GM12878 (cell line): Measurements from ENCODE around the gene CELSR3.

ENCODE experiments used
- DPF2 ChIP-seq: fragments of 450-650 bp; IDR thresholded peaks from 2 replicates; pipeline ENCODE4 v1.6.1; 2017; ENCODE audit warnings: mild to moderate bottlenecking
- TF ChIP-seq, protein P1 (sequence below), 3 experiments: IDR thresholded peaks in 2 of 3; conservative IDR thresholded peaks in 1 of 3; 2 replicates each; pipeline ENCODE4 v1.5.1; 2011; ENCODE audit warnings: low read depth in 3 of 3, low read length in 3 of 3, mild to moderate bottlenecking in 3 of 3, control low read depth in 2 of 3, moderate library complexity in 2 of 3, inconsistent platforms in 1 of 3, mixed read lengths in 1 of 3; ENCODE audit not compliant: control insufficient read depth in 2 of 3, insufficient read depth in 1 of 3; ENCODE audit errors: extremely low read depth in 1 of 3

DNA sequence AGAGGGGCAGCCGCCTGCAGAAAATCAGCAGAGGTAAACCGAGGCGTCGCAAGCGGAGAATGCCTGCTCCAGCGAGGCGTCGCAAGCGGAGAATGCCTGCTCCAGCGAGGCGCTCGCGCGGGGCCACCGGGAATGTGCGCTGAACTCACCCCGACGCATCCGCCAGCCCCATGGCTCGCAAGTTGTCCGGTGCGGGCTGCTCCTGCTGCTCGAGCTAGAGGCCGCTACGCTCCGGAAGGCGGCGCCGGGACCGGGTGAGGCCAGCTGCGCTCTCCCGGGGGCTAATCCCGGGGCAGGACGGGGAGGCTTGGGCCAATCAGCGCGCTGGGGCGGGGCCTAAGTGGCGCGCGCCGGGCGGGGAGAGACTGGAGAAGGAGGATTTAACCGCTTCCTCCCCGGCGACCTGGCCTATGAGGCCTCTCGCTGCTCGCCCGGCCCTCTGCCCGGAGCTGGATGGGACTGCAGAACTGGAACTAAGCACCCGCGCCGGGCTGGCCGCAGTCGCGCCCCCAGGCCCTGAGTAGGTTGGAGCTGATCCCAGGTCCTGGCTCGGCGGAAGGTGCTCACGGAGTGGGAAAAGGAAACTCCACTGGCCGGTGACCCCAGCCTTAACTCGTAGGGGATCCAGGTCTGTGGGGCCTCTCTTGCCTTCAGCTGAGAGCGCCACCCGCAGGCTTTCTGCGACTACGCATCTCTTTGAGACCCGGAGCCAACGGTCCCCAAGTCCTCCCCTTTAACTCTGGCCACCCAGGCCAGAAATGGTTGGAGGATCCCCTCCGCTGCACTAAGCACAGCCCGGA is 27.3 kb downstream of the CELSR3 start, which contains the start of gene SLC26A6:
- TF ChIP-seq DPF2 = peak; percentile 58; the same call in 1 of the 2 replicates
- TF ChIP-seq, protein P1, sequence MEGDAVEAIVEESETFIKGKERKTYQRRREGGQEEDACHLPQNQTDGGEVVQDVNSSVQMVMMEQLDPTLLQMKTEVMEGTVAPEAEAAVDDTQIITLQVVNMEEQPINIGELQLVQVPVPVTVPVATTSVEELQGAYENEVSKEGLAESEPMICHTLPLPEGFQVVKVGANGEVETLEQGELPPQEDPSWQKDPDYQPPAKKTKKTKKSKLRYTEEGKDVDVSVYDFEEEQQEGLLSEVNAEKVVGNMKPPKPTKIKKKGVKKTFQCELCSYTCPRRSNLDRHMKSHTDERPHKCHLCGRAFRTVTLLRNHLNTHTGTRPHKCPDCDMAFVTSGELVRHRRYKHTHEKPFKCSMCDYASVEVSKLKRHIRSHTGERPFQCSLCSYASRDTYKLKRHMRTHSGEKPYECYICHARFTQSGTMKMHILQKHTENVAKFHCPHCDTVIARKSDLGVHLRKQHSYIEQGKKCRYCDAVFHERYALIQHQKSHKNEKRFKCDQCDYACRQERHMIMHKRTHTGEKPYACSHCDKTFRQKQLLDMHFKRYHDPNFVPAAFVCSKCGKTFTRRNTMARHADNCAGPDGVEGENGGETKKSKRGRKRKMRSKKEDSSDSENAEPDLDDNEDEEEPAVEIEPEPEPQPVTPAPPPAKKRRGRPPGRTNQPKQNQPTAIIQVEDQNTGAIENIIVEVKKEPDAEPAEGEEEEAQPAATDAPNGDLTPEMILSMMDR (IDR thresholded peaks at IDR 0.05 in 2 of 3, conservative IDR thresholded peaks at IDR 0.05 in 1 of 3; ENCODE audit: control insufficient read depth in 2 of 3, extremely low read depth in 1 of 3, insufficient read depth in 1 of 3, low read depth in 3 of 3, low read length in 3 of 3) = peak; percentile 52 to 81 (median 78)
